ENCODE results near the gene SPPL2C.

The SPPL2C gene

DNA sequence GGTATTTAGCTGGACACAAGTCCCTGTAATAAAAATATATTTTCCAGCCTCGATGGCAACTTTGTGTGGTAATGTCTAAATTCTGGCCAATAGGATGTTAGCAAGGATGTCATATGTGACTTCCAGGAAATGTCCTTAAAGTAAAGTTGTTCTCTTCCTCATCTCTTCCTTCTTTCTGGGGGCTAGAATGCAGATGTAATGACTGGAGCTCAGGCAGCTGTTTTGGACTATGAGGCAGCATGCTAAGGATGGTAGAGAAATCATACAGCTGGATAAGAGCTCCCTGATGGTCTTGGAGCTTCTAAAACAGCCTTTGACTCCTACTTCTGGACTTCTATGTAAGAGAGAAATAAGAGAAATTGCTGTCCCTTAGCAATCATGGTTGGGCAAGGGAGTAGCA is 32.8 kb downstream of the SPPL2C start:
- H3K9me3 ChIP-seq (ENCODE audit: insufficient read depth, low read length), result no peaks in the 10 kb centered on the region
- H3K79me2 ChIP-seq (ENCODE audit: insufficient read depth, low read length), result no peaks in the 10 kb centered on the region
- H4K20me1 ChIP-seq (ENCODE audit: low read depth, low read length), result no peaks in the 10 kb centered on the region
- no peak overlapping the region for H3K9ac ChIP-seq (ENCODE audit: low read length)
- no peak overlapping the region for H2AFZ ChIP-seq (ENCODE audit: low read depth, low read length, severe bottlenecking)
- TF ChIP-seq, protein P1, sequence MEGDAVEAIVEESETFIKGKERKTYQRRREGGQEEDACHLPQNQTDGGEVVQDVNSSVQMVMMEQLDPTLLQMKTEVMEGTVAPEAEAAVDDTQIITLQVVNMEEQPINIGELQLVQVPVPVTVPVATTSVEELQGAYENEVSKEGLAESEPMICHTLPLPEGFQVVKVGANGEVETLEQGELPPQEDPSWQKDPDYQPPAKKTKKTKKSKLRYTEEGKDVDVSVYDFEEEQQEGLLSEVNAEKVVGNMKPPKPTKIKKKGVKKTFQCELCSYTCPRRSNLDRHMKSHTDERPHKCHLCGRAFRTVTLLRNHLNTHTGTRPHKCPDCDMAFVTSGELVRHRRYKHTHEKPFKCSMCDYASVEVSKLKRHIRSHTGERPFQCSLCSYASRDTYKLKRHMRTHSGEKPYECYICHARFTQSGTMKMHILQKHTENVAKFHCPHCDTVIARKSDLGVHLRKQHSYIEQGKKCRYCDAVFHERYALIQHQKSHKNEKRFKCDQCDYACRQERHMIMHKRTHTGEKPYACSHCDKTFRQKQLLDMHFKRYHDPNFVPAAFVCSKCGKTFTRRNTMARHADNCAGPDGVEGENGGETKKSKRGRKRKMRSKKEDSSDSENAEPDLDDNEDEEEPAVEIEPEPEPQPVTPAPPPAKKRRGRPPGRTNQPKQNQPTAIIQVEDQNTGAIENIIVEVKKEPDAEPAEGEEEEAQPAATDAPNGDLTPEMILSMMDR (IDR thresholded peaks at IDR 0.05; ENCODE audit: insufficient read depth, low read length, poor library complexity, severe bottlenecking), result no peak
- H3F3A ChIP-seq (ENCODE audit: insufficient read depth), result no peaks in the 10 kb centered on the region
- no peaks in the 10 kb centered on the region for H3K27me3 ChIP-seq (ENCODE audit: low read length)
- H3K9me2 ChIP-seq (replicated peaks; ENCODE audit: insufficient read depth, low read length), result no peaks in the 10 kb centered on the region
- H3K4me2 ChIP-seq (ENCODE audit: low read depth, low read length, poor library complexity, severe bottlenecking), result no peak overlapping the region
- H3K27ac ChIP-seq (ENCODE audit: low read depth, low read length), result no peak overlapping the region
- H3K36me3 ChIP-seq (ENCODE audit: low read length), result no peaks in the 10 kb centered on the region
- no peak overlapping the region for H3K4me3 ChIP-seq (ENCODE audit: insufficient read depth, low read length, poor library complexity, severe bottlenecking)

DNA sequence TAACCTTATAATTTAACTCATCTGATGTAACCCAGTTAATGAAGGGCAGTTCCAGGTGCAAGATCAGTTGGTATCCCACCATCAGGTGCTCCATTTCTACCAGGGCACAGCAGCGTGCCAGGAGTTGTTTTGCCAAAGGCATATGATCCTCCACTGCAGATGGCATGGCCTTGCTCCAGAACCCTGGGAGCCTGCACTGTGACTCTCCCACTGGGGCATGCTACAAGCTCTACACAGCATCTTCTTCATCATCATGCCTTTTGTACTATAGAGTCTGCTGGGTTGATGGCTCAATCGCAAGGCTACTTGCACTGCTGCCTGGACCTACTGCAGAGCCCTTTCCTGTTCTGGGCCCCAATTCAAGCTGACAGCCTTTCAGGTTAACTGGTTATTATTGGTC is 38.4 kb downstream of the SPPL2C start:
- no peaks in the 10 kb centered on the region for H3K9me2 ChIP-seq (replicated peaks; ENCODE audit: insufficient read depth, low read length)
- no peak for TF ChIP-seq EZH2phosphoT487 (conservative IDR thresholded peaks at IDR 0.05; ENCODE audit: low read length)
- TF ChIP-seq, protein P1 (IDR thresholded peaks at IDR 0.05; ENCODE audit: insufficient read depth, low read length, poor library complexity, severe bottlenecking), result no peak
- no peaks in the 10 kb centered on the region for H3K79me2 ChIP-seq (ENCODE audit: insufficient read depth, low read length)
- H3K27me3 ChIP-seq (ENCODE audit: low read length), result no peaks in the 10 kb centered on the region
- no peak overlapping the region for H3K27ac ChIP-seq (ENCODE audit: low read depth, low read length)
- H3K4me3 ChIP-seq (ENCODE audit: insufficient read depth, low read length, poor library complexity, severe bottlenecking), result no peak overlapping the region
- no peak overlapping the region for H2AFZ ChIP-seq (ENCODE audit: low read depth, low read length, severe bottlenecking)
- H3K4me2 ChIP-seq (ENCODE audit: low read depth, low read length, poor library complexity, severe bottlenecking), result no peak overlapping the region
- no peak overlapping the region for H3K9ac ChIP-seq (ENCODE audit: low read length)
- H3K9me3 ChIP-seq (ENCODE audit: insufficient read depth, low read length), result no peaks in the 10 kb centered on the region
- H3F3A ChIP-seq (ENCODE audit: insufficient read depth), result no peaks in the 10 kb centered on the region
- no peaks in the 10 kb centered on the region for H4K20me1 ChIP-seq (ENCODE audit: low read depth, low read length)
- no peaks in the 10 kb centered on the region for H3K36me3 ChIP-seq (ENCODE audit: low read length)

DNA sequence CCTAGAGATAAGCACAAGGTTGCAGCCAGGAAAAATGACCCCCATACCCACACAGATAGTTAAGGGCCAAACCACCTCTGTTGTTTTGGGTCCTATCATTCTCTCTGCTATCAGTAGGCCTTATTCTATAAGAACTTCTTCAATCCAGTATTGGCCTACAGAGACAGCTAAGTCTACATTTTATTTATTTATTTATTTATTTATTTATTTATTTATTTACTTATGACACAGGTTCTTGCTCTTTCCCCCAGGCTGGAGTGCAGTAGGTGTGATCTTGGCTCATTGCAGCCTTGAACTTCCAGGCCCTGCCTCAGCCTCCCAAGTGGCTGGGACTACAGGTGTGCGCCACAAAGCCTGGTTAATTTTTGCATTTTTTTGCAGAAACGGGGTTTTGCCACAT is 42.2 kb downstream of the SPPL2C start:
- H3K9ac ChIP-seq (ENCODE audit: low read length), result no peak overlapping the region
- no peak for TF ChIP-seq EZH2phosphoT487 (conservative IDR thresholded peaks at IDR 0.05; ENCODE audit: low read length)
- TF ChIP-seq, protein P1 (IDR thresholded peaks at IDR 0.05; ENCODE audit: insufficient read depth, low read length, poor library complexity, severe bottlenecking), result no peak
- no peaks in the 10 kb centered on the region for H3F3A ChIP-seq (ENCODE audit: insufficient read depth)
- H3K9me3 ChIP-seq (ENCODE audit: insufficient read depth, low read length), result no peaks in the 10 kb centered on the region
- H2AFZ ChIP-seq (ENCODE audit: low read depth, low read length, severe bottlenecking), result no peak overlapping the region
- H3K27me3 ChIP-seq (ENCODE audit: low read length), result no peaks in the 10 kb centered on the region
- no peaks in the 10 kb centered on the region for H3K9me2 ChIP-seq (replicated peaks; ENCODE audit: insufficient read depth, low read length)
- no peak overlapping the region for H3K4me3 ChIP-seq (ENCODE audit: insufficient read depth, low read length, poor library complexity, severe bottlenecking)
- no peak overlapping the region for H3K4me2 ChIP-seq (ENCODE audit: low read depth, low read length, poor library complexity, severe bottlenecking)
- no peaks in the 10 kb centered on the region for H4K20me1 ChIP-seq (ENCODE audit: low read depth, low read length)
- no peaks in the 10 kb centered on the region for H3K79me2 ChIP-seq (ENCODE audit: insufficient read depth, low read length)
- no peaks in the 10 kb centered on the region for H3K36me3 ChIP-seq (ENCODE audit: low read length)
- H3K27ac ChIP-seq (ENCODE audit: low read depth, low read length), result no peak overlapping the region

GRCh38 chr17:45888392-45888791 is 43.7 kb downstream of the SPPL2C start:
- Histone ChIP-seq H3F3A (ENCODE audit: insufficient read depth) (no peaks in the 10 kb centered on the region), H3K9me3 (ENCODE audit: insufficient read depth, low read length) (no peaks in the 10 kb centered on the region), H3K27me3 (ENCODE audit: low read length) (no peaks in the 10 kb centered on the region), H2AFZ (ENCODE audit: low read depth, low read length, severe bottlenecking) (no peak overlapping the region), H3K4me3 (ENCODE audit: insufficient read depth, low read length, poor library complexity, severe bottlenecking) (no peak overlapping the region), H3K27ac (ENCODE audit: low read depth, low read length) (no peak overlapping the region), H3K36me3 (ENCODE audit: low read length) (no peaks in the 10 kb centered on the region), H4K20me1 (ENCODE audit: low read depth, low read length) (no peaks in the 10 kb centered on the region), H3K79me2 (ENCODE audit: insufficient read depth, low read length) (no peaks in the 10 kb centered on the region), H3K9me2 (replicated peaks; ENCODE audit: insufficient read depth, low read length) (no peaks in the 10 kb centered on the region), H3K4me2 (ENCODE audit: low read depth, low read length, poor library complexity, severe bottlenecking) (no peak overlapping the region), H3K9ac (ENCODE audit: low read length) (no peak overlapping the region)
- no peak for TF ChIP-seq EZH2phosphoT487 (conservative IDR thresholded peaks at IDR 0.05; ENCODE audit: low read length)
- TF ChIP-seq, protein P1 (IDR thresholded peaks at IDR 0.05; ENCODE audit: insufficient read depth, low read length, poor library complexity, severe bottlenecking), result no peak
